Measurements from ENCODE around the gene IFNA10.

DNA sequence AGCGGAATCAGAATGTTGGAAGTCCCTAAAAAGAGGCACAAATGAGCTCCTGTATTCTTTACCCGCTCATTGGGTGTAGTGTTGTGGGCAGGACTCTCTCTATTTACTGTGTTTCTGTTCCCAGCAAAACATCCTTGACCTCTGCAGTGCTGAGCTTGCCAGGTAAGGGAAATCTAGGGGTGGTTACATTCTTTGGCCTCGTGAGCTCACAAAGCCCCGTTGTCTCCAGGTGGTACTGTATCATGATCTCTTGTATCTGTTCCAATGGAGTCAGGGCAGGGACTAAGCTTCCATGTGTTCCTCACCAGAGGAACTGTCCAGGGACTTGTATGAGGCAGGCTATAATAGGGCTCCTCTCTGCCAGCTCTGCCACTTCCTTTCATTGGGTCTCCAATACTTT is 44.7 kb upstream of the IFNA10 start:
- TF ChIP-seq, protein P1, sequence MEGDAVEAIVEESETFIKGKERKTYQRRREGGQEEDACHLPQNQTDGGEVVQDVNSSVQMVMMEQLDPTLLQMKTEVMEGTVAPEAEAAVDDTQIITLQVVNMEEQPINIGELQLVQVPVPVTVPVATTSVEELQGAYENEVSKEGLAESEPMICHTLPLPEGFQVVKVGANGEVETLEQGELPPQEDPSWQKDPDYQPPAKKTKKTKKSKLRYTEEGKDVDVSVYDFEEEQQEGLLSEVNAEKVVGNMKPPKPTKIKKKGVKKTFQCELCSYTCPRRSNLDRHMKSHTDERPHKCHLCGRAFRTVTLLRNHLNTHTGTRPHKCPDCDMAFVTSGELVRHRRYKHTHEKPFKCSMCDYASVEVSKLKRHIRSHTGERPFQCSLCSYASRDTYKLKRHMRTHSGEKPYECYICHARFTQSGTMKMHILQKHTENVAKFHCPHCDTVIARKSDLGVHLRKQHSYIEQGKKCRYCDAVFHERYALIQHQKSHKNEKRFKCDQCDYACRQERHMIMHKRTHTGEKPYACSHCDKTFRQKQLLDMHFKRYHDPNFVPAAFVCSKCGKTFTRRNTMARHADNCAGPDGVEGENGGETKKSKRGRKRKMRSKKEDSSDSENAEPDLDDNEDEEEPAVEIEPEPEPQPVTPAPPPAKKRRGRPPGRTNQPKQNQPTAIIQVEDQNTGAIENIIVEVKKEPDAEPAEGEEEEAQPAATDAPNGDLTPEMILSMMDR (conservative IDR thresholded peaks at IDR 0.05; ENCODE audit: low read depth, low read length) = no peak
- no peak for TF ChIP-seq EZH2 (IDR thresholded peaks at IDR 0.05; ENCODE audit: borderline replicate concordance, low read depth, low read length, poor library complexity, severe bottlenecking)

All from A673 (cell line).